Rectal smooth muscle tissue (tissue), 1 donor: ENCODE results near the gene ZDHHC20.
"Not testable (repeated sequence)": the region's sequence is repeated elsewhere in the genome, so short reads cannot be mapped to it uniquely, and the experiment has no call there.

ENCODE experiments used
- H3K27ac ChIP-seq: one replicate; pipeline ENCODE4 v1.7.0; 2013; ENCODE audit warnings: low read depth, low read length, inconsistent platforms
- H3K27me3 ChIP-seq: one replicate; pipeline ENCODE4 v1.7.0; 2013; ENCODE audit warnings: low read length; ENCODE audit not compliant: control insufficient read depth, insufficient read depth
- H3K36me3 ChIP-seq: one replicate; pipeline ENCODE4 v1.7.0; 2013; ENCODE audit warnings: low read length; ENCODE audit not compliant: control insufficient read depth, insufficient read depth
- H3K4me1 ChIP-seq: one replicate; pipeline ENCODE4 v1.7.0; 2013; ENCODE audit warnings: low read length; ENCODE audit not compliant: control insufficient read depth, insufficient read depth
- H3K4me3 ChIP-seq: one replicate; pipeline ENCODE4 v1.7.0; 2013; ENCODE audit warnings: low read length
- H3K9ac ChIP-seq: one replicate; pipeline ENCODE4 v1.7.0; 2013; ENCODE audit warnings: low read length

Gene ZDHHC20

GRCh38 chr13:21429211-21429610 is 29.9 kb downstream of the ZDHHC20 start:
- no peak overlapping the region for H3K4me3 ChIP-seq
- H3K4me1 ChIP-seq, result no peaks in the 10 kb centered on the region
- no peak overlapping the region for H3K9ac ChIP-seq
- no peak overlapping the region for H3K27ac ChIP-seq
- H3K27me3 ChIP-seq, result no peaks in the 10 kb centered on the region
- no peaks in the 10 kb centered on the region for H3K36me3 ChIP-seq

- Histone ChIP-seq H3K4me3 (no peak overlapping the region), H3K36me3 (no peaks in the 10 kb centered on the region), H3K27ac (no peak overlapping the region), H3K9ac (no peak overlapping the region), H3K27me3 (no peaks in the 10 kb centered on the region), H3K4me1 (no peaks in the 10 kb centered on the region)
Measured at GRCh38 chr13:21427741-21428140, 31.4 kb downstream of the ZDHHC20 start.

- H3K27me3 ChIP-seq, result no peaks in the 10 kb centered on the region
- no peak overlapping the region for H3K9ac ChIP-seq
- H3K4me1 ChIP-seq, result no peaks in the 10 kb centered on the region
- H3K4me3 ChIP-seq, result no peak overlapping the region
- no peak overlapping the region for H3K27ac ChIP-seq
- no peaks in the 10 kb centered on the region for H3K36me3 ChIP-seq
Measured at GRCh38 chr13:21426238-21426637, 32.9 kb downstream of the ZDHHC20 start.

- H3K27me3 ChIP-seq, result no peaks in the 10 kb centered on the region
- H3K27ac ChIP-seq, result no peak overlapping the region
- no peak overlapping the region for H3K4me3 ChIP-seq
- H3K9ac ChIP-seq, result no peak overlapping the region
- H3K4me1 ChIP-seq, result no peaks in the 10 kb centered on the region
- no peaks in the 10 kb centered on the region for H3K36me3 ChIP-seq
Measured at GRCh38 chr13:21420706-21421105, 38.4 kb downstream of the ZDHHC20 start.

- Histone ChIP-seq H3K27me3 (no peaks in the 10 kb centered on the region), H3K27ac (no peak overlapping the region), H3K36me3 (peaks cover 8% of the 10 kb centered on the region)
Measured at GRCh38 chr13:21413013-21413412, 46.1 kb downstream of the ZDHHC20 start.

GRCh38 chr13:21410453-21410852 is 48.6 kb downstream of the ZDHHC20 start:
- not testable (repeated sequence) for H3K36me3 ChIP-seq, H3K27me3 ChIP-seq, H3K4me1 ChIP-seq, H3K4me3 ChIP-seq, H3K27ac ChIP-seq, H3K9ac ChIP-seq

More at GRCh38 chr13:21413013-21413412, 46.1 kb downstream of the ZDHHC20 start:
- Histone ChIP-seq H3K4me1 (no peaks in the 10 kb centered on the region), H3K9ac (no peak overlapping the region), H3K4me3 (no peak overlapping the region)

- Histone ChIP-seq H3K4me3 (no peak overlapping the region), H3K27me3 (no peaks in the 10 kb centered on the region), H3K4me1 (no peaks in the 10 kb centered on the region), H3K9ac (no peak overlapping the region), H3K36me3 (no peaks in the 10 kb centered on the region), H3K27ac (no peak overlapping the region)
Measured at GRCh38 chr13:21405309-21405708, 53.8 kb downstream of the ZDHHC20 start.

- H3K9ac ChIP-seq, result no peak overlapping the region
- no peak overlapping the region for H3K4me3 ChIP-seq
- H3K27ac ChIP-seq, result no peak overlapping the region
- H3K27me3 ChIP-seq, result no peaks in the 10 kb centered on the region
- H3K36me3 ChIP-seq, result no peaks in the 10 kb centered on the region
- H3K4me1 ChIP-seq, result no peaks in the 10 kb centered on the region
Measured at GRCh38 chr13:21402586-21403307, 56.4 kb downstream of the ZDHHC20 start.

- H3K9ac ChIP-seq, result no peak overlapping the region
- no peaks in the 10 kb centered on the region for H3K36me3 ChIP-seq
- no peaks in the 10 kb centered on the region for H3K27me3 ChIP-seq
- no peak overlapping the region for H3K4me3 ChIP-seq
- H3K4me1 ChIP-seq, result no peaks in the 10 kb centered on the region
- no peak overlapping the region for H3K27ac ChIP-seq
Measured at GRCh38 chr13:21399741-21400140, 59.4 kb downstream of the ZDHHC20 start.

- H3K9ac ChIP-seq, result no peak overlapping the region
- H3K4me3 ChIP-seq, result no peak overlapping the region
- H3K27ac ChIP-seq, result no peak overlapping the region
- no peaks in the 10 kb centered on the region for H3K4me1 ChIP-seq
- H3K27me3 ChIP-seq, result no peaks in the 10 kb centered on the region
- H3K36me3 ChIP-seq, result no peaks in the 10 kb centered on the region
Measured at GRCh38 chr13:21395953-21396352, 63.1 kb downstream of the ZDHHC20 start.

- Histone ChIP-seq H3K27ac (no peak overlapping the region), H3K27me3 (no peaks in the 10 kb centered on the region), H3K36me3 (no peaks in the 10 kb centered on the region), H3K4me3 (no peak overlapping the region), H3K9ac (no peak overlapping the region), H3K4me1 (no peaks in the 10 kb centered on the region)
Measured at GRCh38 chr13:21389124-21389523, 70.0 kb downstream of the ZDHHC20 start.

- Histone ChIP-seq H3K4me1 (no peaks in the 10 kb centered on the region), H3K27me3 (no peaks in the 10 kb centered on the region), H3K36me3 (peaks cover 3% of the 10 kb centered on the region), H3K4me3 (no peak overlapping the region), H3K9ac (no peak overlapping the region), H3K27ac (no peak overlapping the region)
Measured at GRCh38 chr13:21385710-21386109, 73.4 kb downstream of the ZDHHC20 start.

- H3K9ac ChIP-seq, result no peak overlapping the region
- H3K4me3 ChIP-seq, result no peak overlapping the region
- no peaks in the 10 kb centered on the region for H3K27me3 ChIP-seq
- peaks cover 3% of the 10 kb centered on the region for H3K36me3 ChIP-seq
- no peak overlapping the region for H3K27ac ChIP-seq
- H3K4me1 ChIP-seq, result no peaks in the 10 kb centered on the region
Measured at GRCh38 chr13:21383090-21383489, 76.0 kb downstream of the ZDHHC20 start.
